DND-41 (cell line): ENCODE results near the gene KLHL11.
"Not testable (repeated sequence)": the region's sequence is repeated elsewhere in the genome, so short reads cannot be mapped to it uniquely, and the experiment has no call there.

Experiments used
- CTCF ChIP-seq: IDR thresholded peaks from 2 replicates; pipeline ENCODE4 v1.5.1; 2012; ENCODE audit warnings: borderline replicate concordance, low read length, moderate library complexity, mild to moderate bottlenecking; ENCODE audit not compliant: poor library complexity, severe bottlenecking; ENCODE audit errors: extremely low read depth
- EZH2 ChIP-seq: IDR thresholded peaks from 3 replicates; pipeline ENCODE4 v1.6.1; 2012; ENCODE audit warnings: borderline replicate concordance, low read depth, mild to moderate bottlenecking, moderate library complexity, low read length, inconsistent platforms; ENCODE audit not compliant: severe bottlenecking

- not testable (repeated sequence) for TF ChIP-seq CTCF, EZH2
Measured at GRCh38 chr17:41840781-41841180, 24.4 kb downstream of the KLHL11 start.
